GM12878 (cell line): ENCODE results near the gene DMXL1. TPM values are rescaled to one million over a fixed set of nuclear protein-coding genes. Genes with fewer than 3 reads are reported as not detected.

Experiments
- ASH2L ChIP-seq: fragments of 300-600, 200-600 bp; sonication (generic); IDR thresholded peaks from 2 replicates; pipeline ENCODE4 v1.6.1; 2017; ENCODE audit warnings: low read depth, mild to moderate bottlenecking, borderline replicate concordance
- BRCA1 ChIP-seq: IDR thresholded peaks from 2 replicates; pipeline ENCODE4 v1.6.1; 2011; ENCODE audit warnings: low read depth, low read length, improper control_type of control experiment
- CBX3 ChIP-seq: fragments of 200-600 bp; sonication (generic); IDR thresholded peaks from 2 replicates; pipeline ENCODE4 v1.6.1; 2016; ENCODE audit warnings: low read depth, borderline replicate concordance
- EED ChIP-seq: sonication (generic); IDR thresholded peaks from 2 replicates; pipeline ENCODE4 v1.6.1; 2016; ENCODE audit warnings: antibody characterized with exemption, low read depth
- FOXK2 ChIP-seq: fragments of 450-650 bp; IDR thresholded peaks from 2 replicates; pipeline ENCODE4 v1.6.1; 2017; ENCODE audit warnings: mild to moderate bottlenecking, moderate library complexity
- FOXM1 ChIP-seq: IDR thresholded peaks from 2 replicates; pipeline ENCODE4 v1.6.1; 2012; ENCODE audit warnings: low read depth, mild to moderate bottlenecking, inconsistent platforms, low read length, moderate library complexity
- JUNB ChIP-seq: IDR thresholded peaks from 2 replicates; pipeline ENCODE4 v1.6.1; 2016; ENCODE audit warnings: antibody characterized with exemption, mild to moderate bottlenecking
- KAT2A ChIP-seq: conservative IDR thresholded peaks from 2 replicates; pipeline ENCODE4 v1.6.1; 2011; ENCODE audit warnings: low read depth, low read length; ENCODE audit not compliant: control insufficient read depth
- MEF2B ChIP-seq: fragments of 450-650 bp; IDR thresholded peaks from 2 replicates; pipeline ENCODE4 v1.6.1; 2018; ENCODE audit warnings: mild to moderate bottlenecking, moderate library complexity; ENCODE audit not compliant: partially characterized antibody, poor library complexity, severe bottlenecking
- SMAD5 ChIP-seq: IDR thresholded peaks from 2 replicates; pipeline ENCODE4 v1.6.1; 2016; ENCODE audit warnings: antibody characterized with exemption, low read depth
- TAF1 ChIP-seq: IDR thresholded peaks from 2 replicates; pipeline ENCODE4 v1.6.1; 2011; ENCODE audit warnings: mild to moderate bottlenecking, low read depth, low read length, borderline replicate concordance
- TCF3 ChIP-seq: IDR thresholded peaks from 2 replicates; pipeline ENCODE4 v1.6.1; 2012; ENCODE audit warnings: low read depth, mild to moderate bottlenecking, low read length, borderline replicate concordance; ENCODE audit not compliant: insufficient read depth
- ZNF384 ChIP-seq: IDR thresholded peaks from 2 replicates; pipeline ENCODE4 v1.6.1; 2012; ENCODE audit warnings: low read depth, mild to moderate bottlenecking, low read length, improper control_type of control experiment, borderline replicate concordance
- ZNF622 ChIP-seq: fragments of 450-650 bp; IDR thresholded peaks from 2 replicates; pipeline ENCODE4 v1.6.1; 2017; ENCODE audit warnings: mild to moderate bottlenecking, inconsistent platforms
- polyA plus RNA-seq, 11 experiments: library from polyadenylated mRNA; depleted of rRNA in 4 of 11; unstranded in 6 of 11; stranded (reverse) in 5 of 11; fragments of >200 nt; fragmentation: Nextera tagmentation in 4 of 11; fragmentation: Illumina TruSeq in 1 of 11; extraction: Ambion mirVana in 4 of 11; extraction: Trizol in 1 of 11; gene quantifications; 1 replicate in 1 of 11; 2 replicates in 10 of 11; pipeline versions ENCODE4 v1.2.1 to v1.2.3, GENCODE V29; 2011 to 2016; ENCODE audit warnings: inconsistent platforms in 2 of 11, missing spikeins in 2 of 11, low read depth in 1 of 11
- total RNA-seq, 4 experiments: library from RNA; depleted of rRNA in 3 of 4; stranded (reverse); fragments of >200 nt in 3 of 4; fragmentation: Illumina TruSeq in 1 of 4; extraction: Trizol in 1 of 4; gene quantifications; 2 replicates each; pipeline versions ENCODE4 v1.2.1 to v1.2.3, GENCODE V29; 2013 to 2021
- TF ChIP-seq, protein P1 (sequence below): fragments of 450-650 bp; IDR thresholded peaks from 2 replicates; pipeline ENCODE4 v1.6.1; 2018; ENCODE audit warnings: mild to moderate bottlenecking, low read depth, moderate library complexity; ENCODE audit not compliant: partially characterized antibody
- TF ChIP-seq, protein P2 (sequence below): fragments of 450-650 bp; IDR thresholded peaks from 2 replicates; pipeline ENCODE4 v1.6.1; 2017; ENCODE audit warnings: mild to moderate bottlenecking
- TF ChIP-seq, protein P3 (sequence below): fragments of 450-650 bp; IDR thresholded peaks from 2 replicates; pipeline ENCODE4 v1.6.1; 2018; ENCODE audit warnings: borderline replicate concordance, mild to moderate bottlenecking; ENCODE audit not compliant: partially characterized antibody
- TF ChIP-seq, protein P4 (sequence below): IDR thresholded peaks from 2 replicates; pipeline ENCODE4 v1.6.1; 2011; ENCODE audit warnings: mild to moderate bottlenecking, low read depth, low read length, moderate library complexity; ENCODE audit not compliant: insufficient replicate concordance
- TF ChIP-seq, protein P5 (sequence below): fragments of 450-650 bp; IDR thresholded peaks from 2 replicates; pipeline ENCODE4 v1.6.1; 2017; ENCODE audit warnings: mild to moderate bottlenecking, low read depth, inconsistent platforms; ENCODE audit not compliant: poor library complexity, severe bottlenecking

DMXL1 gene
- total and polyA plus RNA-seq, 10 of the 15 experiments (the other 5 are each of a cell fraction or from before 2014, with no cell fraction given): 9.1 to 67.7 (median 34.1) TPM

DNA sequence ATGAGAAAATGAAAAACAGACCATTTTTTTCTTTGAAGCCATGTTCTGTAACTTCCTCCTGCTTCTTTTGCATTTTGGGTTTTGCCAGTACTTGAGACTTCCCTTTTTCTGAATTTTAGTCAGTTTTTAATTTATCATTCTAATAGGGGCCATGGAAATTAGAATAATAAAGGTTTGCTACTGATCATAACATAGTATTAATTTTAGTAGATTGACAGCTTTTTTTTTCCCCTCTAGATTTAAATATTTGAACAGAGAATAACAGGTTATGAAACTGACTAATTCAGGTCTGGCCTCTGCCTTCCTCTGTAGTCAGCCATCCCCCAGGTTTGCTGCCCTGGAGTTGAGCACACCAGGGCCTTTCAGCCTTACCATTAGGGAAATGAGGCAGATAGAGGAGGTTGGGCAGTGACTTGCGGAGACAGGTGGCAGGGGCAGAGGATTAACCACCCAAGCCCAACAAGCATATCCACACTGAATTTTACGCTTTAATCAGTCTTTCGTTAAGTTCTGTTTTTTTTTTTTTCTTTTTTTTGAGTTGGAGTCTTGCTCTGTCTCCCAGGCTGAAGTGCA is 204.8 kb downstream of the DMXL1 start (continued):
- TF ChIP-seq EED (peak; percentile 43; the same call in 1 of the 2 replicates), TCF3 (0 out of 2 replicates have a peak, but pooled peaks have one; percentile 46), BRCA1 (no peak), SMAD5 (no peak), FOXK2 (no peak), JUNB (0 out of 2 replicates have a peak, but pooled peaks have one; percentile 3), TAF1 (no peak), ASH2L (no peak), ZNF384 (0 out of 2 replicates have a peak, but pooled peaks have one; percentile 20), ZNF622 (no peak), MEF2B (no peak), CBX3 (no peak), FOXM1 (peak; percentile 28; the same call in 1 of the 2 replicates), KAT2A (no peak)
- TF ChIP-seq, protein P1, sequence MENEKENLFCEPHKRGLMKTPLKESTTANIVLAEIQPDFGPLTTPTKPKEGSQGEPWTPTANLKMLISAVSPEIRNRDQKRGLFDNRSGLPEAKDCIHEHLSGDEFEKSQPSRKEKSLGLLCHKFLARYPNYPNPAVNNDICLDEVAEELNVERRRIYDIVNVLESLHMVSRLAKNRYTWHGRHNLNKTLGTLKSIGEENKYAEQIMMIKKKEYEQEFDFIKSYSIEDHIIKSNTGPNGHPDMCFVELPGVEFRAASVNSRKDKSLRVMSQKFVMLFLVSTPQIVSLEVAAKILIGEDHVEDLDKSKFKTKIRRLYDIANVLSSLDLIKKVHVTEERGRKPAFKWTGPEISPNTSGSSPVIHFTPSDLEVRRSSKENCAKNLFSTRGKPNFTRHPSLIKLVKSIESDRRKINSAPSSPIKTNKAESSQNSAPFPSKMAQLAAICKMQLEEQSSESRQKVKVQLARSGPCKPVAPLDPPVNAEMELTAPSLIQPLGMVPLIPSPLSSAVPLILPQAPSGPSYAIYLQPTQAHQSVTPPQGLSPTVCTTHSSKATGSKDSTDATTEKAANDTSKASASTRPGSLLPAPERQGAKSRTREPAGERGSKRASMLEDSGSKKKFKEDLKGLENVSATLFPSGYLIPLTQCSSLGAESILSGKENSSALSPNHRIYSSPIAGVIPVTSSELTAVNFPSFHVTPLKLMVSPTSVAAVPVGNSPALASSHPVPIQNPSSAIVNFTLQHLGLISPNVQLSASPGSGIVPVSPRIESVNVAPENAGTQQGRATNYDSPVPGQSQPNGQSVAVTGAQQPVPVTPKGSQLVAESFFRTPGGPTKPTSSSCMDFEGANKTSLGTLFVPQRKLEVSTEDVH: no peak
- TF ChIP-seq, protein P2, sequence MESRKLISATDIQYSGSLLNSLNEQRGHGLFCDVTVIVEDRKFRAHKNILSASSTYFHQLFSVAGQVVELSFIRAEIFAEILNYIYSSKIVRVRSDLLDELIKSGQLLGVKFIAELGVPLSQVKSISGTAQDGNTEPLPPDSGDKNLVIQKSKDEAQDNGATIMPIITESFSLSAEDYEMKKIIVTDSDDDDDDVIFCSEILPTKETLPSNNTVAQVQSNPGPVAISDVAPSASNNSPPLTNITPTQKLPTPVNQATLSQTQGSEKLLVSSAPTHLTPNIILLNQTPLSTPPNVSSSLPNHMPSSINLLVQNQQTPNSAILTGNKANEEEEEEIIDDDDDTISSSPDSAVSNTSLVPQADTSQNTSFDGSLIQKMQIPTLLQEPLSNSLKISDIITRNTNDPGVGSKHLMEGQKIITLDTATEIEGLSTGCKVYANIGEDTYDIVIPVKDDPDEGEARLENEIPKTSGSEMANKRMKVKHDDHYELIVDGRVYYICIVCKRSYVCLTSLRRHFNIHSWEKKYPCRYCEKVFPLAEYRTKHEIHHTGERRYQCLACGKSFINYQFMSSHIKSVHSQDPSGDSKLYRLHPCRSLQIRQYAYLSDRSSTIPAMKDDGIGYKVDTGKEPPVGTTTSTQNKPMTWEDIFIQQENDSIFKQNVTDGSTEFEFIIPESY: no peak
- TF ChIP-seq, protein P3, sequence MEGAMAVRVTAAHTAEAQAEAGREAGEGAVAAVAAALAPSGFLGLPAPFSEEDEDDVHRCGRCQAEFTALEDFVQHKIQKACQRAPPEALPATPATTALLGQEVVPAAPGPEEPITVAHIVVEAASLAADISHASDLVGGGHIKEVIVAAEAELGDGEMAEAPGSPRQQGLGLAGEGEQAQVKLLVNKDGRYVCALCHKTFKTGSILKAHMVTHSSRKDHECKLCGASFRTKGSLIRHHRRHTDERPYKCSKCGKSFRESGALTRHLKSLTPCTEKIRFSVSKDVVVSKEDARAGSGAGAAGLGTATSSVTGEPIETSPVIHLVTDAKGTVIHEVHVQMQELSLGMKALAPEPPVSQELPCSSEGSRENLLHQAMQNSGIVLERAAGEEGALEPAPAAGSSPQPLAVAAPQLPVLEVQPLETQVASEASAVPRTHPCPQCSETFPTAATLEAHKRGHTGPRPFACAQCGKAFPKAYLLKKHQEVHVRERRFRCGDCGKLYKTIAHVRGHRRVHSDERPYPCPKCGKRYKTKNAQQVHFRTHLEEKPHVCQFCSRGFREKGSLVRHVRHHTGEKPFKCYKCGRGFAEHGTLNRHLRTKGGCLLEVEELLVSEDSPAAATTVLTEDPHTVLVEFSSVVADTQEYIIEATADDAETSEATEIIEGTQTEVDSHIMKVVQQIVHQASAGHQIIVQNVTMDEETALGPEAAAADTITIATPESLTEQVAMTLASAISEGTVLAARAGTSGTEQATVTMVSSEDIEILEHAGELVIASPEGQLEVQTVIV: no peak
- TF ChIP-seq, protein P4, sequence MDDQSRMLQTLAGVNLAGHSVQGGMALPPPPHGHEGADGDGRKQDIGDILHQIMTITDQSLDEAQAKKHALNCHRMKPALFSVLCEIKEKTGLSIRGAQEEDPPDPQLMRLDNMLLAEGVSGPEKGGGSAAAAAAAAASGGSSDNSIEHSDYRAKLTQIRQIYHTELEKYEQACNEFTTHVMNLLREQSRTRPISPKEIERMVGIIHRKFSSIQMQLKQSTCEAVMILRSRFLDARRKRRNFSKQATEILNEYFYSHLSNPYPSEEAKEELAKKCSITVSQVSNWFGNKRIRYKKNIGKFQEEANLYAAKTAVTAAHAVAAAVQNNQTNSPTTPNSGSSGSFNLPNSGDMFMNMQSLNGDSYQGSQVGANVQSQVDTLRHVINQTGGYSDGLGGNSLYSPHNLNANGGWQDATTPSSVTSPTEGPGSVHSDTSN: no peak
- TF ChIP-seq, protein P5, sequence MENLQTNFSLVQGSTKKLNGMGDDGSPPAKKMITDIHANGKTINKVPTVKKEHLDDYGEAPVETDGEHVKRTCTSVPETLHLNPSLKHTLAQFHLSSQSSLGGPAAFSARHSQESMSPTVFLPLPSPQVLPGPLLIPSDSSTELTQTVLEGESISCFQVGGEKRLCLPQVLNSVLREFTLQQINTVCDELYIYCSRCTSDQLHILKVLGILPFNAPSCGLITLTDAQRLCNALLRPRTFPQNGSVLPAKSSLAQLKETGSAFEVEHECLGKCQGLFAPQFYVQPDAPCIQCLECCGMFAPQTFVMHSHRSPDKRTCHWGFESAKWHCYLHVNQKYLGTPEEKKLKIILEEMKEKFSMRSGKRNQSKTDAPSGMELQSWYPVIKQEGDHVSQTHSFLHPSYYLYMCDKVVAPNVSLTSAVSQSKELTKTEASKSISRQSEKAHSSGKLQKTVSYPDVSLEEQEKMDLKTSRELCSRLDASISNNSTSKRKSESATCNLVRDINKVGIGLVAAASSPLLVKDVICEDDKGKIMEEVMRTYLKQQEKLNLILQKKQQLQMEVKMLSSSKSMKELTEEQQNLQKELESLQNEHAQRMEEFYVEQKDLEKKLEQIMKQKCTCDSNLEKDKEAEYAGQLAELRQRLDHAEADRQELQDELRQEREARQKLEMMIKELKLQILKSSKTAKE: no peak
